ENCODE results near the gene MYOM3.
"Not testable (repeated sequence)": the region's sequence is repeated elsewhere in the genome, so short reads cannot be mapped to it uniquely, and the experiment has no call there.

Gene MYOM3

GRCh38 chr1:24044672-24045071 lies 67.3 kb downstream of the MYOM3 start:
- not testable (repeated sequence) for H3K79me1 ChIP-seq (replicated peaks; ENCODE audit: low read length, poor library complexity, severe bottlenecking); H2AK5ac ChIP-seq (ENCODE audit: low read length, severe bottlenecking); H3K27me3 ChIP-seq (ENCODE audit: control insufficient read depth in 1 of 2, insufficient read depth in 1 of 2, low read length in 2 of 2); DNase-seq; H3K9me3 ChIP-seq (ENCODE audit: control insufficient read depth, low read length); H3K9ac ChIP-seq (ENCODE audit: low read length); H2BK120ac ChIP-seq (ENCODE audit: low read depth, low read length); H2AFZ ChIP-seq (ENCODE audit: low read depth, low read length); H4K8ac ChIP-seq (ENCODE audit: low read length); H3K23ac ChIP-seq (ENCODE audit: low read length in 2 of 2); H3K36me3 ChIP-seq (ENCODE audit: control insufficient read depth in 1 of 2, insufficient read depth in 2 of 2, low read depth in 1 of 2, low read length in 2 of 2); H3K4me3 ChIP-seq (ENCODE audit: insufficient read depth in 1 of 2, low read depth in 1 of 2, low read length in 2 of 2); H3K4me2 ChIP-seq (ENCODE audit: low read length, poor library complexity, severe bottlenecking); H3K27ac ChIP-seq (ENCODE audit: low read length, poor library complexity, severe bottlenecking); H2BK12ac ChIP-seq (ENCODE audit: low read length in 2 of 2); H2BK15ac ChIP-seq (ENCODE audit: low read depth, poor library complexity, severe bottlenecking); H3K18ac ChIP-seq (ENCODE audit: low read depth in 1 of 2, low read length in 2 of 2); H4K91ac ChIP-seq (ENCODE audit: low read length); H3K4ac ChIP-seq (ENCODE audit: low read depth in 1 of 2, low read length in 2 of 2); H2BK5ac ChIP-seq (ENCODE audit: low read depth, low read length, poor library complexity, severe bottlenecking); H3K14ac ChIP-seq (ENCODE audit: low read length in 2 of 2)
- peaks cover 12% of the 10 kb centered on the region for H3K4me1 ChIP-seq (ENCODE audit: control insufficient read depth, insufficient read depth, low read depth, low read length)
- WGBS: 93% methylated on average over 5 of the region's 5 CpGs

DNA sequence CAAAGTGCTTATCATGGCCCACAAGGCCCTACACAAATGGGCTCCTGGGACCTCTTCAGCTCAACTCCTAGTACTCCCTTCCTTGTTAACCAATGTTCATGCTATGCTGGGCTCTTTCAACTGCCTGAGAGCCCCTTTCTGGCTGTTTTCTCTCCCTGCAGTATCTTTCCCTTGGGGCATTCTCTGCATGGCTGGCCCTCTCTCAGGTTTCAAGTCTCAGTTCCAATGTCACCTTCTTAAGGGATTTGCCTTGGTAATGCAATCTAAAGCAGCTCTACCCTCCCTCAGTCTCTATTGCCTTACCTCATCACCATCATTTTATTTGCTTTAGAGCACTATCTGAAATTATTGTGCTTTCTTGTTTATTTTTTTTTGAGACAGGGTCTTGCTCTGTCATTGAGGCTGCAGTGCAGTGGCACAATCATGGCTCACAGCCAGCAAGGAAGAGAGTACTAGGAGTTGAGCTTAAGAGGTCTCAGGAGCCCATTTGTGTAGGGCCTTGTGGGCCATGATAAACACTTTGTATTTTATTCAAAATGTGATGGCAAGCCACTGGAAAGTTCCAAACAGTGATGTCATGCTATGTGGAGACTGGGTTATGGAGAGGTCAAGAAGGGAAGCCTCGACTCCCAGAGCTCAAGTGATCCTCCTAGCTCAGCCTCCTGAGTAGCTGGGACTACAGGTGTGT lies 68.4 kb downstream of the MYOM3 start:
- Histone ChIP-seq H3K27me3 (ENCODE audit: control insufficient read depth in 1 of 2, insufficient read depth in 1 of 2, low read length in 2 of 2) (no peaks in the 10 kb centered on the region), H3K27ac (ENCODE audit: low read length, poor library complexity, severe bottlenecking) (no peak overlapping the region), H2AFZ (ENCODE audit: low read depth, low read length) (no peak overlapping the region), H2BK12ac (ENCODE audit: low read length in 2 of 2) (no peak overlapping the region), H3K4me3 (ENCODE audit: insufficient read depth in 1 of 2, low read depth in 1 of 2, low read length in 2 of 2) (no peak overlapping the region), H4K8ac (ENCODE audit: low read length) (no peak overlapping the region), H2AK5ac (ENCODE audit: low read length, severe bottlenecking) (no peak overlapping the region), H2BK120ac (ENCODE audit: low read depth, low read length) (no peak overlapping the region), H3K9ac (ENCODE audit: low read length) (no peak overlapping the region), H3K79me1 (replicated peaks; ENCODE audit: low read length, poor library complexity, severe bottlenecking) (no peaks in the 10 kb centered on the region), H2BK5ac (ENCODE audit: low read depth, low read length, poor library complexity, severe bottlenecking) (no peak overlapping the region), H3K9me3 (ENCODE audit: control insufficient read depth, low read length) (no peaks in the 10 kb centered on the region), H3K4me2 (ENCODE audit: low read length, poor library complexity, severe bottlenecking) (no peak overlapping the region), H3K18ac (ENCODE audit: low read depth in 1 of 2, low read length in 2 of 2) (no peak overlapping the region), H3K4ac (ENCODE audit: low read depth in 1 of 2, low read length in 2 of 2) (no peak overlapping the region), H4K91ac (ENCODE audit: low read length) (no peak overlapping the region), H3K23ac (ENCODE audit: low read length in 2 of 2) (no peak overlapping the region), H3K36me3 (ENCODE audit: control insufficient read depth in 1 of 2, insufficient read depth in 2 of 2, low read depth in 1 of 2, low read length in 2 of 2) (no peaks in the 10 kb centered on the region), H3K14ac (ENCODE audit: low read length in 2 of 2) (no peak overlapping the region), H2BK15ac (ENCODE audit: low read depth, poor library complexity, severe bottlenecking) (no peak overlapping the region), H3K4me1 (ENCODE audit: control insufficient read depth, insufficient read depth, low read depth, low read length) (peaks cover 8% of the 10 kb centered on the region)
- no peak for DNase-seq
- WGBS: 76% methylated on average over 1 of the region's 1 CpG

GRCh38 chr1:24042315-24042714 lies 69.6 kb downstream of the MYOM3 start:
- no peak overlapping the region for H2BK12ac ChIP-seq (ENCODE audit: low read length in 2 of 2)
- H3K79me1 ChIP-seq (replicated peaks; ENCODE audit: low read length, poor library complexity, severe bottlenecking): no peaks in the 10 kb centered on the region
- no peak overlapping the region for H3K14ac ChIP-seq (ENCODE audit: low read length in 2 of 2)
- no peak overlapping the region for H3K23ac ChIP-seq (ENCODE audit: low read length in 2 of 2)
- no peak overlapping the region for H2AK5ac ChIP-seq (ENCODE audit: low read length, severe bottlenecking)
- H2BK5ac ChIP-seq (ENCODE audit: low read depth, low read length, poor library complexity, severe bottlenecking): no peak overlapping the region
- H3K18ac ChIP-seq (ENCODE audit: low read depth in 1 of 2, low read length in 2 of 2): no peak overlapping the region
- DNase-seq: no peak
- no peak overlapping the region for H3K9ac ChIP-seq (ENCODE audit: low read length)
- no peak overlapping the region for H2BK120ac ChIP-seq (ENCODE audit: low read depth, low read length)
- peaks cover 7% of the 10 kb centered on the region for H3K4me1 ChIP-seq (ENCODE audit: control insufficient read depth, insufficient read depth, low read depth, low read length)
- no peak overlapping the region for H2BK15ac ChIP-seq (ENCODE audit: low read depth, poor library complexity, severe bottlenecking)
- H3K4me2 ChIP-seq (ENCODE audit: low read length, poor library complexity, severe bottlenecking): no peak overlapping the region
- H3K4me3 ChIP-seq (ENCODE audit: insufficient read depth in 1 of 2, low read depth in 1 of 2, low read length in 2 of 2): no peak overlapping the region
- H4K91ac ChIP-seq (ENCODE audit: low read length): no peak overlapping the region
- H3K4ac ChIP-seq (ENCODE audit: low read depth in 1 of 2, low read length in 2 of 2): no peak overlapping the region
- no peaks in the 10 kb centered on the region for H3K27me3 ChIP-seq (ENCODE audit: control insufficient read depth in 1 of 2, insufficient read depth in 1 of 2, low read length in 2 of 2)
- H4K8ac ChIP-seq (ENCODE audit: low read length): no peak overlapping the region
- no peaks in the 10 kb centered on the region for H3K36me3 ChIP-seq (ENCODE audit: control insufficient read depth in 1 of 2, insufficient read depth in 2 of 2, low read depth in 1 of 2, low read length in 2 of 2)
- no peaks in the 10 kb centered on the region for H3K9me3 ChIP-seq (ENCODE audit: control insufficient read depth, low read length)
- WGBS: 83% methylated on average over 3 of the region's 4 CpGs
- H2AFZ ChIP-seq (ENCODE audit: low read depth, low read length): no peak overlapping the region
- no peak overlapping the region for H3K27ac ChIP-seq (ENCODE audit: low read length, poor library complexity, severe bottlenecking)

DNA sequence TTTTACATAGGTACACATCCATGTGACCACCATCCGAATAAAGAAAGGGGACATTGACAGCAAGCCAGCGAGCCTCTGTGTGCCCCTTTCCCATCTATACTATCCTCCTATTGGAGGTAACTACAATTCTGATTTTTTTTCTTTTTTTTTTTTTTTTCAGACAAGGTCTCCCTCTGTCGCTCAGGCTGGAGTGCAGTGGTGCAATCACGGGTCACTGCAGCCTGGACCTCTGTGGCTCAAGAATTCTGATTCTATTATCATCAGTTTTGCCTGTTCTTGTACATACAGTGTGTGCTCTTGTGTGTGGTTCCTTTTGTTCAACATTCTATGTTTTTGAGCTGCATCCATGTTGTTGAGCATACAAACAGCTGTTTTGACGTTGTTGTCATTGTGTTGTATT lies 75.8 kb downstream of the MYOM3 start:
- no peak overlapping the region for H3K4ac ChIP-seq (ENCODE audit: low read depth in 1 of 2, low read length in 2 of 2)
- no peak overlapping the region for H2AK5ac ChIP-seq (ENCODE audit: low read length, severe bottlenecking)
- H3K4me2 ChIP-seq (ENCODE audit: low read length, poor library complexity, severe bottlenecking): no peak overlapping the region
- H2BK5ac ChIP-seq (ENCODE audit: low read depth, low read length, poor library complexity, severe bottlenecking): no peak overlapping the region
- H3K18ac ChIP-seq (ENCODE audit: low read depth in 1 of 2, low read length in 2 of 2): no peak overlapping the region
- no peak overlapping the region for H3K4me3 ChIP-seq (ENCODE audit: insufficient read depth in 1 of 2, low read depth in 1 of 2, low read length in 2 of 2)
- H2AFZ ChIP-seq (ENCODE audit: low read depth, low read length): no peak overlapping the region
- H3K9me3 ChIP-seq (ENCODE audit: control insufficient read depth, low read length): no peaks in the 10 kb centered on the region
- 84% methylated on average over 5 of the region's 5 CpGs for WGBS
- H2BK120ac ChIP-seq (ENCODE audit: low read depth, low read length): no peak overlapping the region
- H2BK12ac ChIP-seq (ENCODE audit: low read length in 2 of 2): no peak overlapping the region
- H3K9ac ChIP-seq (ENCODE audit: low read length): peak overlapping the region; percentile 28
- H3K4me1 ChIP-seq (ENCODE audit: control insufficient read depth, insufficient read depth, low read depth, low read length): no peaks in the 10 kb centered on the region
- H3K14ac ChIP-seq (ENCODE audit: low read length in 2 of 2): no peak overlapping the region
- H3K23ac ChIP-seq (ENCODE audit: low read length in 2 of 2): no peak overlapping the region
- H3K27me3 ChIP-seq (ENCODE audit: control insufficient read depth in 1 of 2, insufficient read depth in 1 of 2, low read length in 2 of 2): no peaks in the 10 kb centered on the region
- no peak overlapping the region for H4K8ac ChIP-seq (ENCODE audit: low read length)
- no peak overlapping the region for H2BK15ac ChIP-seq (ENCODE audit: low read depth, poor library complexity, severe bottlenecking)
- no peaks in the 10 kb centered on the region for H3K79me1 ChIP-seq (replicated peaks; ENCODE audit: low read length, poor library complexity, severe bottlenecking)
- H3K36me3 ChIP-seq (ENCODE audit: control insufficient read depth in 1 of 2, insufficient read depth in 2 of 2, low read depth in 1 of 2, low read length in 2 of 2): no peaks in the 10 kb centered on the region
- H3K27ac ChIP-seq (ENCODE audit: low read length, poor library complexity, severe bottlenecking): no peak overlapping the region
- no peak for DNase-seq
- no peak overlapping the region for H4K91ac ChIP-seq (ENCODE audit: low read length)
